Measurements from ENCODE around the gene PDZRN3.

The PDZRN3 gene

GRCh38 chr3:73622091-73622805 lies 2.5 kb downstream of the PDZRN3 start:
- DNase-seq (ENCODE audit: low spot score), result no peak

DNA sequence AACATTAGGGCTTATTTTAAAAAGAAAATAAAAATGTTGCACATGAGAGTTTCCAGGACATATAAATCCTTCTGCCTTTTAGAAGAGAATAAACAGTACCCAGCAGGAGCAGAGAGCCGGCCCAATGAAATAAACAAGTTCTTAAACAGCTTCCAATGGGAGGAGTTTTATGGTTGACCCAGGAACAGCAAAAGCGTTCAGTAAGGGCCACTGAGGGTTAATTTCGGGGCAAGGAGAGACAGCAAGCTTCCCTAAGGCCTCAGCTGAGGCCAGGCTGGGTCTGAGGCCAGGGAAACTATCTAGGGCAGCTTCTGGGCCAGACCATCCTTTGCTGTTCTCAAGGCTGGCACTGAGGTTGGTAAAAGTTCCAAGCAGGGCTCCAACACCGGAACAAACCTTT lies 3.4 kb downstream of the PDZRN3 start:
- no peak for DNase-seq (ENCODE audit: low spot score)

DNA sequence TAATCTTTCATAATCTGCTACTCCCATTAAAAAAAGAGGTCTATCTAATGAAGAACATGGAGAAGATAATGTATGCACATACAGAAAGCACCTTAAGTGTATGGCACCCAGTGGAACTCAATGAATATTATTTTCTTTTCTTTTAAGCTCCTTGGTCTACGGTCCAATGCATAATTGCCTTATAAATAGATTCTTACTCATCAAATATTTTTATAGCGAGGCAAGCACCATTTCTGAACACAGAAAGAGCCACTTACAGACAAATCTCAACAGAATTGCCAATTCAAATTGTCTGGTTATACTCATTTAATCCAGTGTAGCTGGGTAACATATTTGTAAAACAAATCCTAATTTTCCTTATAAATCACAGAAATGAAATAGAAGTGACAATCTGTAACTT lies 6.3 kb downstream of the PDZRN3 start:
- DNase-seq (ENCODE audit: low spot score), result no peak

- no peak for DNase-seq (ENCODE audit: low spot score)
These were observed 8.7 kb downstream of the PDZRN3 start for GRCh38 chr3:73616056-73616455.

DNA sequence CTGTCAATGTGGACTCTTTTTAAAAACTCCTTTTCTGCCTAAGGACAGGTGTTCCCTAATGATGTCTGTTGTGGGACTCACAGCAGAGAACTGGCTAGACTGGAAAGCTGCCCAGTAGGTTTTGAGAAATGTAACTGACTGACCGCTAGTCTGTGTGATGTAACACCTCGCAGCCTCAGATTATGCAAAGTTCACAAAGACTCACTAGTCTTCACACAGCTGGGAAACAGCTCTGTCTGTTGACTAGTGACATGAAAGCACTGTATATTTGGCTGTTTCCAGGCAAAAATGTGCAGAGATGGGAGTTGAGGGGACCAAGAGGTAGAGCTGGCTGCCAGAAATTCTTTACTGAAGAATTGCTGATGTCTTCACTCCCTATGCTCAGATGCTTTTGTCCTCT lies 10.3 kb downstream of the PDZRN3 start:
- no peak for DNase-seq (ENCODE audit: low spot score)

GRCh38 chr3:73611176-73611575 lies 13.6 kb downstream of the PDZRN3 start:
- DNase-seq (ENCODE audit: low spot score), result no peak

GRCh38 chr3:73610493-73610892 lies 14.2 kb downstream of the PDZRN3 start:
- no peak for DNase-seq (ENCODE audit: low spot score)

DNA sequence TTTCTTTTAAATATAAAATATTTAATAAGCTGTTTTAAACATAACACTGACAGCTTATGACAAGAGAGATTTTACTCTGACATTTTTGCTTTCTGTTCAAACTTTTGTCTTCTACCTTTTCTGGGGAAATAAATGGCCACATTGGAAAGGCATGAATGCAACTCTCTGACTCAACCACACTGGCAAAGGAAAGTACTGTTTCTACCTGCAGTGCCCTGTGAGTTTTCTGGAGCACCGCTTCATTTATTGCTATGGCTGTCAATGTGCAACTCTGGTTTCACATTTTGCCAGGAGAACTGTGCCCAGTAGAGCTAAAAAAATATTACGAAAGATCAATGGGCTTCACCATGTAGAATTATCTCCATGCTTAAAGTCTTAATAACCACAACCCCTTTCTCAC lies 15.1 kb downstream of the PDZRN3 start:
- DNase-seq (ENCODE audit: low spot score), result no peak

DNA sequence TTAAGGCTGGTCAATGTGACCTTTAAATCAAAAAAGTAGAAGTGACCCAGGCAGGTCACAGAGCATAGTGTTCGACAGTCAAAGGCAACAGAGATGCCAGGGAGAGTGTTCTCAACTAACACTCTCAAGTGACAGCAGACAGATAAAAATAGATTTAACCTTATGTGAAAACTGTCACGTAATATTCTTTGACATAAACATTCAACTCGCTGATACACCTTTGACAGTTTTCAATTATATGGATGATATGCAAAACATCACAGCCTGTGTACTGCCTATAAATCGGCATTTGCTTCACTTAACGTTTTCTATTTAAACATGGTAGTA lies 15.5 kb downstream of the PDZRN3 start:
- no peak for DNase-seq (ENCODE audit: low spot score)

DNA sequence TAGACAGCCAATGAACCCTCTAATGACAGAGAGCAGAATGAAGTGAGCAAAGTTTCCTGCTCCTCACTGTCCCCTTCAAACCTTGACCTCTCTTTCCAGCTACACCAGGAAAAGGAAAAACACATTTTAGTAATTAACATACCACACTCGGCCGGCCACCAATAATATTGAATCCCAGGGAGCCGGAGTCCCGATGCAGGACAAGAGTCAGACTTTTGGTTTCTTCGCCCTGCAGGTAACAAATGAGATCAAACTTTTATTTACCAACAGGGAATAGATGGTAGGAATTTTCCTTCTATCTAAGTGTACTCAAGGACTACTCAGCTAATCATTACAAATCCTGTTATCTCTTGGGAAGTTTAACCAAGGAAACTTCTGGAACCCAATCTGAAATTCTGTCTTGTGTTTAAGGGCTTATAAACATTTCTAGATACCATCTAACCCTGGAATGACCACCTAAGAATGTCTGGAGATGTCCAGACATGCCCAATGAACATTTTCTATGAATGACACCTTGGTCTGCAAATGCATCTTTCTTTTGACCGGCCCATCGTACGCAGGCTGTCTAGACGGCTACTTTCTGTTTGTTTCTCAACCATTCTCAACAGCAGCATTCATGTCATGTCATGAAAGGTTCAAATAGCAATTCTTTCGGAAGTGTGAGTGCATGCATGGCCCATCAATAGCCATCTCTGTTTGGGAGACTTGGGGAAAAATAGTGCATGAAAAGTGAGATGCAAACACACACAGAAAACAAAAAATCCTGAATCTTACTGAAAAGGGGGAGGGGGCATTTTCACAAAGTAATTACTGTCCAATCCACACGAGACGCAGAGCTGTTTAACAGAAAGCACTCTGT lies 16.1 kb downstream of the PDZRN3 start:
- DNase-seq (ENCODE audit: low spot score), result no peak

- DNase-seq (ENCODE audit: low spot score), result no peak
These were observed 18.9 kb downstream of the PDZRN3 start for GRCh38 chr3:73605861-73606260.

GRCh38 chr3:73605412-73605811 lies 19.3 kb downstream of the PDZRN3 start:
- DNase-seq (ENCODE audit: low spot score), result no peak

DNA sequence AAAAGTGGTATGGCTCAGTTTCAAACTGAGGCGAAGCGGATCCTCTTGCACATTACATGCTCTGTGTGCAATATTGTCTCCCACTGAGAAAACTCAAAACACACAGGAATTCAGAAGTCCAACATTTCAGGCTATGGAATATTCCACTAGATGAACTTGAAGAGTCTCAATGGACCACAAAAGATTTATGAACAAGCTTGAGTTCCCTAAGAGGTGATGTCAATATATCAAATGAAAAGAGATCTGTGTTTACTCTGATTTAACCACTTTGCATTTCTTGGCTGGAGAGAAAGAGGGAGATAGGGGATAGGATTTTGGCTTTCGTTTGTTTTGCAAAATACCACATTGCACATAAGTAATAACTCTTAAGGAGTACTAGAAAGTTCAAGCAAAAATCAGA lies 20.3 kb downstream of the PDZRN3 start:
- DNase-seq (ENCODE audit: low spot score), result no peak

GRCh38 chr3:73603762-73604171 lies 21.0 kb downstream of the PDZRN3 start:
- DNase-seq (ENCODE audit: low spot score), result no peak

DNA sequence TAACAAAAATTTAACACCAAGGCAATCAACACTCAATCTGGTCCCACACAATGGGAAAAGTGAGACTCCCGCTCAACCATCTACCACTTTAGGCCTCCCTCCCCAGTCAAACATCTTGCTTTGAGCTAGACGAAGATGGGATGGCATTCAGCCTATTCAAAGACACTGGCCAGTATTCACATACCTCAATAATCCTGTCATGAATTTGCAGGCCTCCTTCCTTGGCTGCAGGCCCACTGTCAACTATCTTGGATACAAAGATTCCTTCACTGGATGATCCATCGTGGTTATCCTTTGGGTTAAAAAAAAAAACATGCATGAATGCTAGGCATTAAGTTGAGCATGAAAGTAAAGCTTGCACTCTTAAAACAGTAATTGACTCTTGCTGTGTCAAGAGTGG lies 22.6 kb downstream of the PDZRN3 start:
- no peak for DNase-seq (ENCODE audit: low spot score)

GRCh38 chr3:73601481-73601880 lies 23.3 kb downstream of the PDZRN3 start:
- DNase-seq (ENCODE audit: low spot score), result no peak

DNA sequence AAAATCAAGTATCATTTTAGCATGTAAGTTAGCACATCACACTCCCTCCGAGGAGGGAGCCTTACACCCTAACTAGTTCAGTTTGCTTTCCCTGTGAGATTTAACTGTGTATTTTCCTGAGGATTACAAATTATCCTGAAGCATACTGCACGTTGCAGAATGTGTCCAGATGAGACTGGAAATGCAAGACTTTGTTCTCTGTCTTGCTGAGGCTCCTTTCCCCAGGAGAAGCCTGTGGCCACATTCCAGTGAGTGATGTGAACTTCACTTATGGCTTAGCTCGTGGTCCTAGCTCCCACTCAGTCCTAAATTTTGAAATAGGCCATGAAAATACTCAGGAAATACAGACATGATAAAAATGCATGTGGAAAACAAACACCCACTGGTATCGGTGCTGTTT lies 23.7 kb downstream of the PDZRN3 start:
- no peak for DNase-seq (ENCODE audit: low spot score)

GRCh38 chr3:73600293-73600938 lies 24.3 kb downstream of the PDZRN3 start:
- no peak for DNase-seq (ENCODE audit: low spot score)

DNA sequence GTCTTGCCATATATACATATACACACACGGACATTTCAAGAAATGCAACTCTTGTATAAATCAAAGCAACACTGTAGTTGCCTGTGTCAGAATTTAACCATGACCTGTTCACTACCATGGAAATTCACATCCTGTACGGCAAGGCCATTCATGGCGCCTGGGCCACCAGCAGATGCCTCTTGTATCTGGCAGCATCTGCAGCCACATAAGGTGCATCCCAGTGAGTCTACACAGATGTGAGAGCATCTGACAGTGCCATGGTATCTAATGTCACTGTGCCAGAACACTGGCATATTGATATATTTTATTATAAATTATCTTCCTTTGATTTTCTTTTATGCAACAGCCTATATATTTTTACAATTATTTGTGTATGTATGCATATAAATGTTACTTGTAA lies 25.1 kb downstream of the PDZRN3 start:
- no peak for DNase-seq (ENCODE audit: low spot score)

GRCh38 chr3:73597476-73597875 lies 27.3 kb downstream of the PDZRN3 start:
- DNase-seq (ENCODE audit: low spot score), result no peak

GRCh38 chr3:73592154-73593144 lies 32.3 kb downstream of the PDZRN3 start:
- DNase-seq (ENCODE audit: low spot score), result no peak

DNA sequence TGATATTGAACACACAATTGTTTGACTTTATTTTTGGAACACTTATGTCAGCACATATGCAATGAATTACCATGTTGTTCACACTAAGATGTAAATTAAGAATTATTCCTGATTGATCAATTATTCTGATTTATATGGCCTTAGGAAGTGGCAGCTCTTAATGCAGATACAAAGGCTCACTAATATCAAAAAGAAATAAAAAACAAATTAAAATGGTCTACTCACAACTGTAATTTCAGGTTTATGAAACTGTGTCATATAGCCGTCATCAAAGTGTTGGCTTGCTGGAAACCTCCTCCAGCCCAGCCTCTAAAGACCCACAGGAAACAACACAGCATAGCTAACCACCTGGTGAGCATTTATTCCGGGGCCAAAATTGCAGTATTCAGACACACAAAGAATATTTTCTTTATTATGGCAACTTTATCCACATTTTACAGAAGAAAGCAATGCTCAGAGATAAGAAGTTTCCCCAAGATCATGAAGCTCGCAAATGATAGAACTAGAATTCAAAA lies 33.4 kb downstream of the PDZRN3 start:
- DNase-seq (ENCODE audit: low spot score), result no peak
